Stimulated activated CD8-positive, alpha-beta memory T cell treated with anti-CD3 and anti-CD28 coated beads, Interleukin-4, amount 100 ng/mL, for 1 hour (primary cell): Measurements from ENCODE around the gene BLOC1S3.

Experiments
- DNase-seq, 2 donors: peaks; one replicate each; pipeline ENCODE4 v3.0.0-alpha.2; 2020; ENCODE audit warnings: low read depth in 2 of 2, low spot score in 1 of 2

The BLOC1S3 gene

GRCh38 chr19:45178262-45179071 is at the start of gene BLOC1S3:
Gene BLOC1S3, plus strand, starts transcription at chr19:45178784. Its CDS starts 513 bp downstream, at chr19:45179297.
- DNase-seq, result peak; percentile 99

GRCh38 chr19:45128806-45129205 is 49.8 kb upstream of the BLOC1S3 start:
- no peak for DNase-seq

- DNase-seq, result no peak
These were observed 48.3 kb upstream of the BLOC1S3 start for GRCh38 chr19:45130236-45130635.

GRCh38 chr19:45130888-45131615 is 47.5 kb upstream of the BLOC1S3 start:
- DNase-seq, result no peak

- DNase-seq, result no peak
These were observed 44.9 kb upstream of the BLOC1S3 start for GRCh38 chr19:45133661-45134060.

- DNase-seq, result no peak
These were observed 43.3 kb upstream of the BLOC1S3 start for GRCh38 chr19:45135176-45135885.

- DNase-seq, result no peak
These were observed 41.9 kb upstream of the BLOC1S3 start for GRCh38 chr19:45136507-45137178.

GRCh38 chr19:45137179-45137761 is 41.3 kb upstream of the BLOC1S3 start:
- no peak for DNase-seq

GRCh38 chr19:45138303-45138751 is 40.3 kb upstream of the BLOC1S3 start:
- no peak for DNase-seq

GRCh38 chr19:45139286-45140143 is 39.1 kb upstream of the BLOC1S3 start:
- DNase-seq, result no peak

- no peak for DNase-seq
These were observed 38.5 kb upstream of the BLOC1S3 start for GRCh38 chr19:45140144-45140503.

GRCh38 chr19:45140533-45140932 is 38.1 kb upstream of the BLOC1S3 start:
- DNase-seq, result no peak

- DNase-seq, result no peak
These were observed 37.2 kb upstream of the BLOC1S3 start for GRCh38 chr19:45141203-45141900.

GRCh38 chr19:45142016-45142725 is 36.4 kb upstream of the BLOC1S3 start:
- DNase-seq, result no peak

GRCh38 chr19:45142726-45143110 is 35.9 kb upstream of the BLOC1S3 start:
- no peak for DNase-seq

GRCh38 chr19:45144431-45145269 is 33.9 kb upstream of the BLOC1S3 start:
- DNase-seq, result no peak

GRCh38 chr19:45145270-45146189 is 33.1 kb upstream of the BLOC1S3 start:
- DNase-seq, result no peak
